GM23338 (cell line): ENCODE measurements around the gene C2CD5.

ENCODE experiments used
- CREB1 ChIP-seq: fragments of 250-450 bp; sonication (Bioruptor Pico); IDR thresholded peaks from 2 replicates; pipeline ENCODE4 v1.5.0; 2020; ENCODE audit warnings: low read depth, mild to moderate bottlenecking, moderate library complexity
- CTCF ChIP-seq, 2 experiments: fragments of 200-600 bp in 1 of 2; sonication (generic) in 1 of 2; conservative IDR thresholded peaks; 2 replicates each; pipeline versions ENCODE4 v1.5.1 to v1.6.1; 2016 to 2017; ENCODE audit warnings: antibody characterized with exemption in 2 of 2, low read depth in 2 of 2, mild to moderate bottlenecking in 2 of 2, moderate library complexity in 1 of 2
- NANOG ChIP-seq: IDR thresholded peaks from 2 replicates; pipeline ENCODE4 v1.6.1; 2016; ENCODE audit warnings: antibody characterized with exemption, borderline replicate concordance

- TF ChIP-seq NANOG: no peak
- TF ChIP-seq CTCF (conservative IDR thresholded peaks at IDR 0.05; ENCODE audit: low read depth in 2 of 2): no peak
- TF ChIP-seq CREB1 (CRISPR knock-in tag): no peak
Measured at GRCh38 chr12:22518060-22518719, 26.2 kb downstream of the C2CD5 start.
